Measurements from ENCODE around the gene FUT9.

The FUT9 gene

GRCh38 chr6:95998133-95998532 is 17.6 kb upstream of the FUT9 start:
- TF ChIP-seq CTCF (IDR thresholded peaks at IDR 0.05; ENCODE audit: insufficient read depth, low read length, missing control alignments), result no peak
- no peak overlapping the region for H3K4me3 ChIP-seq (ENCODE audit: low read depth, low read length)
- POLR2A ChIA-PET, result no interaction called here
- CTCF ChIA-PET, result no interaction called here
- DNase-seq (ENCODE audit: low read depth, low spot score), result no peak

GRCh38 chr6:96001891-96002575 is 13.7 kb upstream of the FUT9 start:
- H3K4me3 ChIP-seq (ENCODE audit: low read depth, low read length), result no peak overlapping the region
- DNase-seq (ENCODE audit: low read depth, low spot score), result no peak
- ChIA-PET CTCF (no interaction called here), POLR2A (no interaction called here)
- TF ChIP-seq CTCF (IDR thresholded peaks at IDR 0.05; ENCODE audit: insufficient read depth, low read length, missing control alignments), result no peak

GRCh38 chr6:96002576-96002910 is 13.2 kb upstream of the FUT9 start:
- TF ChIP-seq CTCF (IDR thresholded peaks at IDR 0.05; ENCODE audit: insufficient read depth, low read length, missing control alignments), result no peak
- POLR2A ChIA-PET, result no interaction called here
- DNase-seq (ENCODE audit: low read depth, low spot score), result no peak
- no peak overlapping the region for H3K4me3 ChIP-seq (ENCODE audit: low read depth, low read length)
- CTCF ChIA-PET, result no interaction called here

- ChIA-PET POLR2A (no interaction called here), CTCF (no interaction called here)
- H3K4me3 ChIP-seq (ENCODE audit: low read depth, low read length), result no peak overlapping the region
- no peak for DNase-seq (ENCODE audit: low read depth, low spot score)
- no peak for TF ChIP-seq CTCF (IDR thresholded peaks at IDR 0.05; ENCODE audit: insufficient read depth, low read length, missing control alignments)
These were observed 12.9 kb upstream of the FUT9 start for GRCh38 chr6:96002912-96003311.

GRCh38 chr6:96007663-96008062 is 8.1 kb upstream of the FUT9 start:
- H3K4me3 ChIP-seq (ENCODE audit: low read depth, low read length), result no peak overlapping the region
- ChIA-PET POLR2A (no interaction called here), CTCF (no interaction called here)
- DNase-seq (ENCODE audit: low read depth, low spot score), result no peak
- no peak for TF ChIP-seq CTCF (IDR thresholded peaks at IDR 0.05; ENCODE audit: insufficient read depth, low read length, missing control alignments)

GRCh38 chr6:96013531-96013930 is 2.2 kb upstream of the FUT9 start:
- DNase-seq (ENCODE audit: low read depth, low spot score), result no peak
- no peak overlapping the region for H3K4me3 ChIP-seq (ENCODE audit: low read depth, low read length)
- TF ChIP-seq CTCF (IDR thresholded peaks at IDR 0.05; ENCODE audit: insufficient read depth, low read length, missing control alignments), result no peak
- CTCF ChIA-PET, result no interaction called here
- POLR2A ChIA-PET, result no interaction called here

Data from AG04449 (cell line).